ENCODE data around the gene CABP7.

The CABP7 gene

GRCh38 chr22:29702931-29703501 is 16.8 kb upstream of the CABP7 start:
- H3K4me1 ChIP-seq (ENCODE audit: insufficient read depth, low read length): no peaks in the 10 kb centered on the region
- no peak overlapping the region for H3K4me2 ChIP-seq (ENCODE audit: insufficient read depth, low read length)

GRCh38 chr22:29703569-29704195 is 16.1 kb upstream of the CABP7 start:
- H3K79me2 ChIP-seq (ENCODE audit: insufficient read depth, low read length): no peaks in the 10 kb centered on the region
- no peak overlapping the region for H3K4me2 ChIP-seq (ENCODE audit: insufficient read depth, low read length)
- H3K27ac ChIP-seq (ENCODE audit: low read length): no peak overlapping the region
- H3K36me3 ChIP-seq (ENCODE audit: insufficient read depth, low read length): 0 out of 2 replicates have a peak, but pooled peaks cover 2% of the 10 kb centered on the region
- H2AFZ ChIP-seq (ENCODE audit: low read depth, low read length): no peak overlapping the region
- ATAC-seq (ENCODE audit: insufficient read depth, low read depth) (no peak), DNase-seq (no peak)
- no peaks in the 10 kb centered on the region for H4K20me1 ChIP-seq (ENCODE audit: insufficient read depth, low read length)
- no peak for TF ChIP-seq EZH2 (IDR thresholded peaks at IDR 0.05; ENCODE audit: borderline replicate concordance, low read depth, low read length, severe bottlenecking)
- no peak for TF ChIP-seq CTCF (IDR thresholded peaks at IDR 0.05; ENCODE audit: borderline replicate concordance, extremely low read depth, low read length, poor library complexity, severe bottlenecking)
- no peak overlapping the region for H3K4me3 ChIP-seq (ENCODE audit: low read depth in 1 of 2, low read length in 2 of 2)
- no peak overlapping the region for H3K9ac ChIP-seq (ENCODE audit: low read depth, low read length)
- H3K9me3 ChIP-seq (ENCODE audit: insufficient read depth, low read length, severe bottlenecking): no peaks in the 10 kb centered on the region
- H3K4me1 ChIP-seq (ENCODE audit: insufficient read depth, low read length): no peaks in the 10 kb centered on the region
- no peaks in the 10 kb centered on the region for H3K27me3 ChIP-seq (ENCODE audit: insufficient read depth, low read length, poor library complexity)

More at GRCh38 chr22:29702931-29703501, 16.8 kb upstream of the CABP7 start:
- ATAC-seq (ENCODE audit: insufficient read depth, low read depth) (no peak), DNase-seq (no peak)
- H3K79me2 ChIP-seq (ENCODE audit: insufficient read depth, low read length): no peaks in the 10 kb centered on the region
- H4K20me1 ChIP-seq (ENCODE audit: insufficient read depth, low read length): no peaks in the 10 kb centered on the region
- H3K9me3 ChIP-seq (ENCODE audit: insufficient read depth, low read length, severe bottlenecking): no peaks in the 10 kb centered on the region
- H3K36me3 ChIP-seq (ENCODE audit: insufficient read depth, low read length): peaks cover 7% of the 10 kb centered on the region
- H3K9ac ChIP-seq (ENCODE audit: low read depth, low read length): no peak overlapping the region
- no peak overlapping the region for H3K4me3 ChIP-seq (ENCODE audit: low read depth in 1 of 2, low read length in 2 of 2)
- TF ChIP-seq CTCF (IDR thresholded peaks at IDR 0.05; ENCODE audit: borderline replicate concordance, extremely low read depth, low read length, poor library complexity, severe bottlenecking) (no peak), EZH2 (IDR thresholded peaks at IDR 0.05; ENCODE audit: borderline replicate concordance, low read depth, low read length, severe bottlenecking) (no peak)
- H2AFZ ChIP-seq (ENCODE audit: low read depth, low read length): no peak overlapping the region
- no peaks in the 10 kb centered on the region for H3K27me3 ChIP-seq (ENCODE audit: insufficient read depth, low read length, poor library complexity)
- H3K27ac ChIP-seq (ENCODE audit: low read length): no peak overlapping the region

- DNase-seq (no peak), ATAC-seq (ENCODE audit: insufficient read depth, low read depth) (no peak)
- no peak overlapping the region for H3K4me2 ChIP-seq (ENCODE audit: insufficient read depth, low read length)
- H3K4me3 ChIP-seq (ENCODE audit: low read depth in 1 of 2, low read length in 2 of 2): no peak overlapping the region
- H4K20me1 ChIP-seq (ENCODE audit: insufficient read depth, low read length): no peaks in the 10 kb centered on the region
- no peaks in the 10 kb centered on the region for H3K27me3 ChIP-seq (ENCODE audit: insufficient read depth, low read length, poor library complexity)
- no peaks in the 10 kb centered on the region for H3K4me1 ChIP-seq (ENCODE audit: insufficient read depth, low read length)
- H2AFZ ChIP-seq (ENCODE audit: low read depth, low read length): no peak overlapping the region
- H3K79me2 ChIP-seq (ENCODE audit: insufficient read depth, low read length): no peaks in the 10 kb centered on the region
- H3K27ac ChIP-seq (ENCODE audit: low read length): no peak overlapping the region
- H3K36me3 ChIP-seq (ENCODE audit: insufficient read depth, low read length): no peaks in the 10 kb centered on the region
- no peak for TF ChIP-seq CTCF (IDR thresholded peaks at IDR 0.05; ENCODE audit: borderline replicate concordance, extremely low read depth, low read length, poor library complexity, severe bottlenecking)
- no peak for TF ChIP-seq EZH2 (IDR thresholded peaks at IDR 0.05; ENCODE audit: borderline replicate concordance, low read depth, low read length, severe bottlenecking)
- H3K9ac ChIP-seq (ENCODE audit: low read depth, low read length): no peak overlapping the region
- no peaks in the 10 kb centered on the region for H3K9me3 ChIP-seq (ENCODE audit: insufficient read depth, low read length, severe bottlenecking)
Observed at GRCh38 chr22:29704528-29705285, 15.1 kb upstream of the CABP7 start.
